RPMI7951 (cell line): Measurements from ENCODE around the gene HSF2. TPM values are rescaled to one million over a fixed set of nuclear protein-coding genes. Genes with fewer than 3 reads are reported as not detected.
A peak's percentile ranks its signal among the peaks of the same experiment; 100 is the strongest.

Source experiments
- DNase-seq: peaks from one replicate; pipeline ENCODE4 v3.0.0-alpha.2; 2012; ENCODE audit warnings: low read depth
- total RNA-seq: library from RNA; depleted of rRNA; stranded (reverse); fragments of >200 nt; shearing (Covaris generic); gene quantifications from 2 replicates; pipeline ENCODE4 v1.2.3, GENCODE V29; 2014

The HSF2 gene
- total RNA-seq, 1 experiment from 2014 or later = 22.5 TPM

GRCh38 chr6:122394016-122394415, 5.4 kb upstream of the HSF2 start:
- no peak for DNase-seq

DNA sequence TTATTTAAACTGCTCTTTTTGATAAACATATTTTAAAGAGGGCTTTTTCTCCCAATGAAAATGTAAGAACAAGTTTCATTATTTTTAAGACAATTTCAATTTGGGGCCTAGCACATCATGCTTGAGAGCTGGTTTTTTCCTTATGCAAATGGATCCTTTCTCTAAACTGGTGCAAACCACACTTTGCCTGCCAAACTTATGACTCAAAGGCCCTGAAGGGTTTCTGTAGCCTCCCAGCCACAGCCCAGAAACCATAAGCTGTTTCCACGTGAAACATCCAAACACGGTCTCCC, 451 bp upstream of the HSF2 start:
- no peak for DNase-seq

DNA sequence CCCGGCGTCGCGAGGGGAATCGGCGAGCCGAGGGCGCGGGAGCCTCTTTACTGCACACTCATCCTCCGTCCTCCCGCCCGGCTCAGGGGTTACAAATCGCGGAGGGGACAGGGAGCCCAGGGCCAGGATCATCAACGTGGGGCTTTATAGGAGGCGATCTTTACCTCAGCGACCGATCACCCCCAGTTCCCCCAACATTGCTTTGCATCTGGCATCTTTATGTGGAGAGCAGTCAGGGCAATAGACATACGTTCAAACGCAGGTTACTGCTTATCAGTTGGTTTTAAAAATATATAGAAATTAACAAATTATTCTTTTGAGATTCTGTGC, 634 bp downstream of the HSF2 start:
- peak; percentile 19 for DNase-seq

GRCh38 chr6:122400462-122401089, 1.1 kb downstream of the HSF2 start:
- DNase-seq = no peak

DNA sequence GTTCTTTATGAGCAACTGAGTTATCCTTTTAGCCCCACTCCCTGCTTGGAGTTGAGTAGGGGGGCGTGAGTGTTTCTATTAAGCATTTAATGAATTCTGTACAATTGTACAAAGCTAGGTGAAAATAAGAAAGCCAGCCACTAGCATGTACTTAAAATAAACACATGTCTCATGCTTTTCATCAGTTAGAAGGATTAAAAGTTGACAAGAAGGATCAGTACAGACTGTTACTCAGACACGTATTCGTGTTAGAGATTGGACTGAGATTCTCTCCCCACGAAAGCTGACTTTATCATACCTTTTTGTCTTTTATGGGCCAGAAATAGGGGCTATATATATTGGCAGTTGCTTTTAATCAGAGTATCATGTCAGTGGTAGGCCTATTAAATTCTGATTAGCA, 1.7 kb downstream of the HSF2 start:
- no peak for DNase-seq

DNA sequence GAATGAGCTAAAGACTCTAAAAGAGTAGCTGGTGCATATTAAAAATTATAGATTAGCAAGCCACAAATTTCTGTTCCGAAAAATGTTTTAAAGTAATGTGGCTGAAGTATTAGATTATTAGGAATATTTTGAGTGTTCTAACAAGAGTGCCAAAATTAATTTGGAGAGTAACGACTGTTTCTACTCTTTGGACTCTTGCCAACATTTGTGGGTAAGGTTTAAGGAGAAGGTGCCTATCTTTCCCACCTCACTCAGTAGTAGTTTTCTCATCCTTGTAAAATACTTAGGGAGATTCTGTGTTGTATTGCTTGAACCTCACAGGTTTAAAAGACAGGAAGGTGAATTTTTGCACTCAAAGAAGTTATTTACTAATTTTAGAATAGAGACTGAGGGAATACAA, 5.0 kb downstream of the HSF2 start:
- DNase-seq = no peak

- peak; percentile 26 for DNase-seq
Observed at GRCh38 chr6:122405417-122405816, 6.0 kb downstream of the HSF2 start.

DNA sequence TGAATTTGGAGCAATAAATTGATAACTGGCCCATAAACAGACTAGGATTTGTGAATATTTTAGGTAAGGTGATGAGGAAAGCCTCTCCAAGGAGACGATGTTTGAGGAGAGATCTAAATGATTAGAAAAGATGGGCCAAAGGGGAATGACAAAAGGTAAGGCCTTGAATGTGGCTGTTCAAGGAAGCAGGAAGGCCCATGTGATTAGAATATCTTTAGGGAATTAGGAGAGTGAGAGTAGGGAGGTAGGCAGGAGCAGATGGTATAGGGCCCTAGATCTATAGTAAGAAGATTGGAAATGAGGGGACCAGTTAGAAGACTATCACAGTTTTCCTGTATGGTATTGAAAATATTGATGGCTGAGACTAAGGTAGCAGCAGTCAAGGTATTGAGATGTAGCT, 6.7 kb downstream of the HSF2 start:
- DNase-seq = no peak

GRCh38 chr6:122407712-122408111, 8.3 kb downstream of the HSF2 start:
- DNase-seq = no peak

DNA sequence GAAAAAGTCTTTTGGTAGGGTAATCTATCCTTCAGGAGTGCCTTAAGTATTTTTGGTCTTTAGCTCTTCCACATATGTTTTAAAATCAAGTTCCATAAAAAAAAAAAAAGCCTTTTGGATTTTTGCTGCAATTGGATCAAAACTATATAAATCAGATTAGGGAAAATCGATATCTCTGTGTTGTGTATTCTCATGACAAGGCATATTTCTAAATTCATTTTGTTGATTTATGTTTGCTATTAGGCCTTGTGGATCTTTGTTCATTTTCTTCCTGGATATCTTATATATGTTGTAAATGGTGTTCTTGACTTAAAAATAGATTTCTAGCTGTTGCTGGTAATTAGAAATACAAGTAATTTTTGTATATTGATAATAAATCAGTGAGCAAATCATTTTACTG, 8.8 kb downstream of the HSF2 start:
- no peak for DNase-seq

- DNase-seq = no peak
Observed at GRCh38 chr6:122408702-122409458, 9.4 kb downstream of the HSF2 start.

DNA sequence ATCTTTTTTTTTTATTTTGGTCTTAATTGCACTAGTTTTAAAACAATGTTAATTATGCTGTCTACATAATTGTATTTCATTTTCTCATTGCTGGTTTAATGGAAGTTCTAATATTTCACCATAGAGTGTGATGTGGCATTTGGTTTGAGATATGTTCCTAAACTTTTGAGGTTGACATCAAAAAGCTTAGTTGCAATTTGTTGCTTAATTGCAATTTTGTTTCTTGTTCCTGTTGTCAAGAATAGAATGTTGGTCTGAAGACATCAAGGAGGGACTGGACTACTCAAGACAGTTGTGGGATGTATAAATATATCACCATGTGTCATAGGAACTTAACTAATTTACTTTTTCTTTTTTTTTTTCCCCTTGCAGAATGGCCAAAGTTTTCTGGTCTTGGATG, 12.5 kb downstream of the HSF2 start:
- DNase-seq = no peak

DNA sequence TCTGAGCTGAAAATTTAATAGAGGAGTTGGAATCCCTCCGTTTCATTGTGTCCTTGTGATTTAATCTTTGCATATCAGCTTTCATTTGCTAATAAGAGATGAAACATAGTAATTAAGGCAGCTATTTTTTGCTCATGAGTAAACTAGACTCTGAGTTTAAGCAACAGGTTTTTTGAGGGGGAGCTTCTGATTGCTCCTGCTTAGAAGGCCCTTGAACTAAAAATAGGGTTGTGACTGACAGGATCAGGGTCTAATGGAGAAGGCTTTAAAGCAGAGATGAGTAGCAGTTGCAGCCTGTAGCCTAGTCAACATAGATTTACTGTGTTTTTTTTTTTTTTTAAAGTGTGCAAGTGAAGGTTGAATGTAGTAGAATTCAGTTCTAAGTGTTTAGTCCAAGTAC, 17.4 kb downstream of the HSF2 start:
- no peak for DNase-seq

DNA sequence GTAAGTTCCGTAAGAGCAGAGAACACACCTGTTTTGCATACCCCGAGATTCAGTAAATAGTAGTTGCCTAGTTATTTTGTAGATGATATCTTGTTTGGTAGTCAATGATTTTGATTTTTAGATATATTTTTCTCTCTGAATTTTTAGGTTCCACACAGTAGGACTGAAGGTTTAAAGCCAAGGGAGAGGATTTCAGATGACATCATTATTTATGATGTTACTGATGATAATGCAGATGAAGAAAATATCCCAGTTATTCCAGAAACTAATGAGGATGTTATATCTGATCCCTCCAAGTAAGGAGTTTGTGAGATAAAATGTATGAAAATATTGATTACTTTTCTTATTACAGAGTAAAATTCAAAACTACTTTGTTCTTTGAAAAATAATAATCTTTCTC, 22.6 kb downstream of the HSF2 start:
- DNase-seq = no peak

DNA sequence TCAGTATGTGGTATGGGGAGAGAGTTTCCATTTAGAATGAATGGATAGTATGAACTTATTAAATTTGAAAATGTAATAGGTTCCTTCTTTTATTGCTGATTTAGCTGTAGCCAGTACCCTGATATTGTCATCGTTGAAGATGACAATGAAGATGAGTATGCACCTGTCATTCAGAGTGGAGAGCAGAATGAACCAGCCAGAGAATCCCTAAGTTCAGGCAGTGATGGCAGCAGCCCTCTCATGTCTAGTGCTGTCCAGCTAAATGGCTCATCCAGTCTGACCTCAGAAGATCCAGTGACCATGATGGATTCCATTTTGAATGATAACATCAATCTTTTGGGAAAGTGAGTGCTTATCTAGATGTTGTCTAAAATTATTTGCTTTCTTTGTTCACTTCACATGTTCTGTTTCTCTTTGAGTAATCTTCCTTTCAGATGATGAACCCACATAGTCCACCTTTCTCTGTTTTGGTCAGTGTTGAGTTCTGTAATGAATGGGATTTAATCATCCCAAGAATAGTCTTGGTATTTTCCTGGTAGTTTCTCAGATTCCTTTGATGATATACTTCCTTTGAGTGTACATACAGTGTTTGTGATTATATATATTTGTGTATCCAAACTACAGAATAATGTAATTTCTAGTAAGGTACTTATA, 23.3 kb downstream of the HSF2 start:
- DNase-seq = no peak

DNA sequence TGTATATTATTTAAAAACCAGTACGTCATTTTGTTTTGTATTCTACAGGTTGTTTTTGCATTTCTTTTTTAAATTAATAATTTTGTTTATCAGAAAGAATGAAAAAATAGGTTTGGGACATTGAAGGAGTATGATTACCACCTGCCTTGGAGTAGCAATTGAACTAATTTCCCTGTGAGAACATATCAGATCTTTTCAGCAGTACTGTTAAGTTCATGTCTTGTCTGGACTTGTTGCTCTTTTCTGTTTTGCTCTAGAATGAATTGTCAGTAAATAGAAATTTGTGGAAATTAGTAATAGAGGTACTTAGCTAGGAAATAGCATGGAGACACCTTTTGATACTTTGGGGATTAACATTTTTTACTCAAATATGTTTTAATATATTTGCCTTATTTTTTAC, 24.3 kb downstream of the HSF2 start:
- DNase-seq = no peak

- no peak for DNase-seq
Observed at GRCh38 chr6:122426597-122426996, 27.1 kb downstream of the HSF2 start.

- DNase-seq = no peak
Observed at GRCh38 chr6:122428781-122429180, 29.3 kb downstream of the HSF2 start.

GRCh38 chr6:122429323-122429722, 29.9 kb downstream of the HSF2 start:
- no peak for DNase-seq

- no peak for DNase-seq
Observed at GRCh38 chr6:122431780-122432179, 32.3 kb downstream of the HSF2 start.

- DNase-seq = no peak
Observed at GRCh38 chr6:122432816-122433215, 33.4 kb downstream of the HSF2 start.

- no peak for DNase-seq
Observed at GRCh38 chr6:122438975-122439374, 39.5 kb downstream of the HSF2 start.

DNA sequence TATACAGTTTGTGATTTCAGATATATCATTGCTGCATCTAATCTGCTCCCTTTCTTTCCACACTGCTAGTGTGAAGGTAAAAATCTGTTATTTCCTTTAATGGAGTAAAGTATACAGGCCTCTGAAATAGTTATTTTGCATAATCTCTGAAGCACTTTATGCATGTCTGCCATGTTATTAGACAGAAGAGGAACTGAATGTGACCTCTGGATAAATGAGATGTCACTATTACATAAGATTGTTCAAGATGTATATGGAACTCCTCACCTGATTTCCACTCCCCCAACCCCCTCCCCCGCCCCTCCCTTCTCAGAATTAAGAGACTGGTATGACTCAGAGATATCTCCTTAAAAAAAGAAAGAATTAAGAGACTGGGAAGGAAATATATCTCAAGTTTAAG, 45.8 kb downstream of the HSF2 start:
- DNase-seq = no peak

GRCh38 chr6:122449069-122449468, 49.6 kb downstream of the HSF2 start:
- no peak for DNase-seq
